HepG2 (cell line): ENCODE results near the gene OGFOD3. TPM values are rescaled to one million over a fixed set of nuclear protein-coding genes. Genes with fewer than 3 reads are reported as not detected.

ENCODE experiments used
- ATAC-seq: fragments of 200-7000 bp; cut with Tn5 transposase; 3 replicates; pipeline ENCODE4 v1.9.1; 2020; ENCODE audit warnings: mild to moderate bottlenecking, moderate library complexity
- BruUV-seq: library from RNA; stranded (reverse); fragments of 400-500 nt; replicated peaks from 2 replicates; lab custom pipeline; 2021; lab: Mats Ljungman, UMichigan
- CTCF ChIA-PET: fragments of 300-600 bp; formaldehyde crosslinking; extraction: SDS; loops from one replicate; lab custom pipeline; 2021; ENCODE audit warnings: low total read pairs, inconsistent platforms, low intra/inter-chr PET ratio; lab: Yijun Ruan, JAX
- POLR2A ChIA-PET: fragments of 350-600 bp; sonication (Branson Sonifier 250); formaldehyde crosslinking; loops from one replicate; lab custom pipeline; 2020; ENCODE audit warnings: antibody characterized with exemption, inconsistent platforms; lab: Yijun Ruan, JAX
- DNase-seq: peaks from one replicate; pipeline ENCODE4 v3.0.0-alpha.2; 2015; ENCODE audit warnings: low spot score
- FAIRE-seq: peaks from 3 replicates; lab custom pipeline; 2011; peaks lifted over from hg19 to GRCh38; lab: Jason Lieb, UNC
- H2AFZ ChIP-seq: one replicate; pipeline ENCODE4 v1.6.1; 2011; ENCODE audit warnings: low read length, inconsistent platforms
- H3K27ac ChIP-seq: fragments of 300-600 bp; 3 replicates; pipeline ENCODE4 v1.8.0; 2011; ENCODE audit warnings: mixed run types, mild to moderate bottlenecking, mixed read lengths, low read length, inconsistent platforms; ENCODE audit not compliant: insufficient read depth; ENCODE audit errors: extremely low read length
- H3K27me3 ChIP-seq, 2 experiments: fragments of 200-600 bp in 1 of 2; 2 replicates in 1 of 2; 3 replicates in 1 of 2; pipeline versions ENCODE4 v1.6.0 to v1.8.0; 2011; ENCODE audit warnings: low read length in 2 of 2, mild to moderate bottlenecking in 2 of 2, moderate library complexity in 2 of 2, inconsistent platforms in 1 of 2; ENCODE audit not compliant: insufficient read depth in 2 of 2, control insufficient read depth in 1 of 2
- H3K36me3 ChIP-seq, 2 experiments: fragments of 200-600 bp in 1 of 2; replicated peaks in 1 of 2; 2 replicates in 1 of 2; 3 replicates in 1 of 2; pipeline versions ENCODE4 v1.5.1 to v1.8.0; 2011; ENCODE audit warnings: low read length in 2 of 2, inconsistent platforms in 1 of 2; ENCODE audit not compliant: insufficient read depth in 2 of 2, control insufficient read depth in 1 of 2
- H3K4me1 ChIP-seq: 2 replicates; pipeline ENCODE4 v1.5.1; 2012; ENCODE audit warnings: low read length, inconsistent platforms; ENCODE audit not compliant: insufficient read depth
- H3K4me2 ChIP-seq: 2 replicates; pipeline ENCODE4 v1.6.0; 2011; ENCODE audit warnings: low read depth, low read length, inconsistent platforms
- H3K4me3 ChIP-seq, 3 experiments: fragments of 200-600 bp in 1 of 3; sonication (generic), shearing (Covaris generic) in 1 of 3; replicated peaks in 1 of 3; 2 replicates each; pipeline ENCODE4 v1.5.1; 2011 to 2016; ENCODE audit warnings: low read length in 3 of 3, inconsistent platforms in 2 of 3, low read depth in 2 of 3, mild to moderate bottlenecking in 2 of 3, control low read depth in 1 of 3, mixed read lengths in 1 of 3; ENCODE audit not compliant: insufficient read depth in 1 of 3
- H3K79me2 ChIP-seq: one replicate; pipeline ENCODE4 v1.6.1; 2011; ENCODE audit warnings: low read length, inconsistent platforms; ENCODE audit not compliant: insufficient read depth
- H3K9ac ChIP-seq: 2 replicates; pipeline ENCODE4 v1.6.0; 2011; ENCODE audit warnings: mild to moderate bottlenecking, low read depth, low read length, inconsistent platforms; ENCODE audit not compliant: insufficient read depth
- H3K9me3 ChIP-seq: 2 replicates; pipeline ENCODE4 v1.5.1; 2012; ENCODE audit warnings: mild to moderate bottlenecking, low read length
- H4K20me1 ChIP-seq: 2 replicates; pipeline ENCODE4 v1.6.0; 2011; ENCODE audit warnings: inconsistent platforms, mild to moderate bottlenecking, low read length, moderate library complexity; ENCODE audit not compliant: insufficient read depth
- DMAP1 ChIP-seq: IDR thresholded peaks from 2 replicates; pipeline ENCODE4 v1.6.1; 2016
- EEA1 ChIP-seq: sonication (generic); formaldehyde crosslinking; IDR thresholded peaks from 2 replicates; pipeline ENCODE4 v1.5.1; 2020; ENCODE audit warnings: mild to moderate bottlenecking, missing genetic modification reagents, borderline replicate concordance
- EZH2 ChIP-seq: conservative IDR thresholded peaks from 2 replicates; pipeline ENCODE4 v1.6.1; 2012; ENCODE audit warnings: mild to moderate bottlenecking, low read depth, low read length, moderate library complexity
- FOSL1 ChIP-seq: sonication (generic); formaldehyde crosslinking; IDR thresholded peaks from 2 replicates; pipeline ENCODE4 v1.9.0; 2021; ENCODE audit warnings: missing genetic modification reagents, borderline replicate concordance
- HOXA3 ChIP-seq: sonication (generic); formaldehyde crosslinking; IDR thresholded peaks from 2 replicates; pipeline ENCODE4 v1.5.0; 2020; ENCODE audit warnings: missing genetic modification reagents
- JDP2 ChIP-seq: sonication (generic); formaldehyde crosslinking; IDR thresholded peaks from 2 replicates; pipeline ENCODE4 v1.8.1; 2022; ENCODE audit warnings: missing genetic modification reagents, borderline replicate concordance
- RAD51 ChIP-seq: fragments of 450-650 bp; IDR thresholded peaks from 2 replicates; pipeline ENCODE4 v1.6.1; 2016; ENCODE audit warnings: borderline replicate concordance
- SP1 ChIP-seq, 2 experiments: fragments of 450-650 bp in 1 of 2; sonication (generic) in 1 of 2; formaldehyde crosslinking in 1 of 2; IDR thresholded peaks; 2 replicates each; pipeline versions ENCODE4 v1.4.0 to v1.6.1; 2016 to 2020; ENCODE audit warnings: missing genetic modification reagents in 1 of 2
- STAT5B ChIP-seq: sonication (generic); formaldehyde crosslinking; IDR thresholded peaks from 2 replicates; pipeline ENCODE4 v1.4.0; 2020; ENCODE audit warnings: missing genetic modification reagents
- ZMAT3 ChIP-seq: sonication (generic); formaldehyde crosslinking; conservative IDR thresholded peaks from 2 replicates; pipeline ENCODE4 v1.7.0; 2021; ENCODE audit warnings: missing genetic modification reagents
- ZNF234 ChIP-seq: sonication (generic); formaldehyde crosslinking; conservative IDR thresholded peaks from 2 replicates; pipeline ENCODE4 v1.5.1; 2020; ENCODE audit warnings: mild to moderate bottlenecking, missing genetic modification reagents
- ZNF296 ChIP-seq: sonication (generic); formaldehyde crosslinking; conservative IDR thresholded peaks from 2 replicates; pipeline ENCODE4 v1.5.0; 2020; ENCODE audit warnings: mild to moderate bottlenecking, missing genetic modification reagents
- ZNF33B ChIP-seq: sonication (generic); formaldehyde crosslinking; IDR thresholded peaks from 2 replicates; pipeline ENCODE4 v1.5.1; 2020; ENCODE audit warnings: mild to moderate bottlenecking, missing genetic modification reagents
- ZNF354B ChIP-seq: sonication (generic); formaldehyde crosslinking; IDR thresholded peaks from 2 replicates; pipeline ENCODE4 v1.8.0; 2022; ENCODE audit warnings: mild to moderate bottlenecking, missing genetic modification reagents
- ZNF652 ChIP-seq: IDR thresholded peaks from 2 replicates; pipeline ENCODE4 v1.6.1; 2016; ENCODE audit warnings: low read depth, borderline replicate concordance
- ZNF713 ChIP-seq: sonication (generic); formaldehyde crosslinking; IDR thresholded peaks from 2 replicates; pipeline ENCODE4 v1.4.0; 2020; ENCODE audit warnings: mild to moderate bottlenecking, missing genetic modification reagents
- ZNF737 ChIP-seq: sonication (generic); formaldehyde crosslinking; IDR thresholded peaks from 2 replicates; pipeline ENCODE4 v1.5.0; 2020; ENCODE audit warnings: missing genetic modification reagents, mild to moderate bottlenecking, borderline replicate concordance
- ZNF83 ChIP-seq: sonication (generic); formaldehyde crosslinking; IDR thresholded peaks from 2 replicates; pipeline ENCODE4 v1.4.0; 2020; ENCODE audit warnings: missing genetic modification reagents, mild to moderate bottlenecking, borderline replicate concordance
- WGBS: methylation state at CpG from one replicate; pipeline ENCODE4 v1.1.6; 2017; ENCODE audit warnings: low lambda C conversion rate; 5-methylcytosine and 5-hydroxymethylcytosine counted together
- in situ Hi-C: cut with HindIII; loops from 2 replicates; pipeline ENCODE4 v1.10.0; 2017; ENCODE audit warnings: low pct_unique_long_range_greater_than_20kb; ENCODE audit not compliant: extremely low pct_ligation_motif_present
- intact Hi-C: fragments of 100-400 bp; cut with micrococcal nuclease; formaldehyde crosslinking; loops from one replicate; pipeline ENCODE4 v1.10.0; 2022; ENCODE audit not compliant: unreplicated experiment
- polyA plus RNA-seq, 8 experiments: library from polyadenylated mRNA; depleted of rRNA in 3 of 8; stranded (reverse) in 7 of 8; unstranded in 1 of 8; fragments of >200 nt; fragmentation: Illumina TruSeq in 4 of 8; extraction: Trizol in 4 of 8; gene quantifications; 2 replicates each; pipeline versions ENCODE4 v1.2.1 to v1.2.3, GENCODE V29; 2011 to 2016; ENCODE audit warnings: low read depth in 4 of 8, missing spikeins in 1 of 8, mixed read lengths in 1 of 8; ENCODE audit not compliant: insufficient read depth in 1 of 8
- total RNA-seq, 5 experiments: library from RNA; depleted of rRNA; stranded (reverse); fragments of >200 nt; fragmentation: Illumina TruSeq; extraction: Trizol; gene quantifications; 2 replicates each; pipeline ENCODE4 v1.2.3, GENCODE V29; 2016; ENCODE audit warnings: low read depth in 1 of 5
- TF ChIP-seq, protein P1 (sequence below): sonication (generic); formaldehyde crosslinking; IDR thresholded peaks from 2 replicates; pipeline ENCODE4 v1.4.0; 2020; ENCODE audit warnings: mild to moderate bottlenecking, missing genetic modification reagents
- TF ChIP-seq, protein P2 (sequence below): sonication (generic); formaldehyde crosslinking; IDR thresholded peaks from 2 replicates; pipeline ENCODE4 v1.4.0; 2020; ENCODE audit warnings: mild to moderate bottlenecking, missing genetic modification reagents

The OGFOD3 gene
- total and polyA plus RNA-seq, 2 of the 13 experiments (the other 11 are each of a cell fraction or from before 2014, with no cell fraction given), result 40.0 to 42.1 TPM

DNA sequence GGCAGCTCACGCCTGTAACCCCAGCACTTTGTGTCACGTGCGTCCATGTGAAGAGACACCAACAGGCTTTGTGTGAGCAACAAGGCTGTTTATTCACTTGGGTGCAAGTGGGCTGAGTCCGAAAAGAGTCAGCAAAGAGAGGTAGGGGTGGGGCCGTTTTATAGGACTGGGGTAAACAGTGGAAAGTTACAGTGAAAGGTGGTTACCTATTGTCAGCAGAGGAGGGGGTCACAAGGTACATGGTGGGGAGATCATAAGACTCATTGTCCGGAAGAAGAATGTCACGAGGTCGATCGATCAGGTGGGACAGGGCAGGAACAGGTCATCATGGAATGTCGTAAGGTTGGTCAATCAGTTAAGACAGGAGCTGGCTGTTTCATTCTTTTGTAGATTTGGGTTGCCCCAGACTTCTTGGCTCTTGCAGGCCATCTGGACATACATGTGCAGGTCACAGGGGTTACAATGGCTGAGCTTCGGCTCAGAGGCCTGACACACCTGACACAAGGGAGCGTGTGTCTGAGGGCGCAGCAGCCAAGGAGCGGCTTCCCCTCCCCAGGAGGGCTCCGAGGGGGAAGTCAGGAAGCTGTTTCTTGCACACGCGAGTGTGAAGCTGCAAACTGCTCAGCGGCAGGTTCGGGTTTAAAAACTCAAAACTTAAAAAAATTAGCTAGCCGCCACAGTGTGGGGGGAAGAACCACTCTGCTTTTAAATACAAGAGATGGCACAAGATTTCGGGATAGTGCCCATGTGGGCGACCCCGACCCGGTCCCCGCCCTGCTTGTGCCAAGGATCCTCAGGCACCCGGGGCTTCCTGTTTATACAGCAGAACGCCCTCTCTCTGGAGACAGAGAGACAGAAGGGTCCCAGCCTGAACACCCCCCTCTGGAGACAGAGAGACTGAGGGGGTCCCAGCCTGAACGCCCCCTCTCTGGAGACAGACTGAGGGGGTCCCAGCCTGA is 71.8 kb downstream of the OGFOD3 start (continued):
- TF ChIP-seq HOXA3 (CRISPR knock-in tag) (peak; percentile 96), EZH2 (no peak), ZNF652 (CRISPR knock-in tag) (peak; percentile 58), ZNF737 (peak; percentile 9; the same call in 1 of the 2 replicates)

DNA sequence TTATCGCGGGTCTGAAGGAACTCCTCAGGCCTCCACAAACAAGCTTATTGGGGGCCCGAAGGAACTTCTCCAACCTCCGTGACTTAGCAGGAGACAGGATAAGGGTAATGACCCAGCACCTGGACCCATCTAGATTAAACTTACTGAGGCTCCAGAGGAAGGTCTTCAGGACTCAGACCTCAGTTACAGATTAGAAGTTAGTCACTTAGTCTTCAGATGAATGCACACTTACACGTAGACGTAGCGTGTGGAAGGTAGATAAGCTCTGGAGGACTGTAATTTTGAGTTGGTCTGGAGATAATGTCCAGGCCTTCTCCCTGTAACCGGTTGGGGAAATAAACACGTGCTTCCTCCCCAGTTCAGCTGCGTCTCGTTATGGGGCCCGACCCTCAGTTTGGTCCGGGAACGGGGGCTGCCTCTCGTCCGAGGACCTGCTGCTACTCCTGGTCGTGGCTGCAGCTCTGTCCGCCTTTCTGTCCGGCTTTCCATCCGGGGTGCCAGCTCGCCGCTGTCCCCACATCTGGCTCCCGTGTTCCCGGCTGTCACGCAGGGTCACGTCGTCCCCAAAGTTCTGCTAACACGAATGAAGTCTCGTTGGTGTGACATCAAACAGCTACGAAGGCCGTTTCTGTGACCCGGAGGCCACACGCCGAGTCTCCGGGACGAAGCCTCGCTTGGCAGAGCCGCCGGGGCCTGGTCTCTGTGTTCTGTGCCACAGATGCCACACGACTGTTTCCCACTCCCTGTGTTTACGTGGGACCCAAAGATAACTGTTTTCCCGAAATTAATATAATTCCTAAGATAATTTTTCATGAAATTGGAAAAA is 73.0 kb downstream of the OGFOD3 start:
- no peaks in the 10 kb centered on the region for H3K9me3 ChIP-seq
- peaks cover 83% of the 10 kb centered on the region for H3K4me1 ChIP-seq
- H3K79me2 ChIP-seq, result peaks cover 17% of the 10 kb centered on the region
- peak overlapping the region; percentile 66 for H3K9ac ChIP-seq
- POLR2A ChIA-PET, result interaction anchor here (0.9 to 12.3 kb wide), 16 partner anchors 9 to 223 kb away, joined by 3 to 227 read pairs (median 10); partner anchors contain the start of gene CD7
- H4K20me1 ChIP-seq, result no peaks in the 10 kb centered on the region
- intact Hi-C loops, result no loop called here
- CTCF ChIA-PET, result no interaction called here
- H3K36me3 ChIP-seq, result no peaks in the 10 kb centered on the region
- TSS peak; percentile 79 for BruUV-seq
- ATAC-seq (no peak), FAIRE-seq (no peak), DNase-seq (no peak)
- H3K27me3 ChIP-seq, result no peaks in the 10 kb centered on the region
- H2AFZ ChIP-seq, result no peak overlapping the region
- peak overlapping the region; percentile 83 for H3K27ac ChIP-seq
- 84% methylated on average over 42 of the region's 42 CpGs for WGBS
- H3K4me3 ChIP-seq, result peak overlapping the region; percentile 13 to 59 (median 52); a peak in 5 of 6 replicates
- in situ Hi-C loops, result no loop called here
- peak overlapping the region; percentile 75 for H3K4me2 ChIP-seq
- TF ChIP-seq SP1 (IDR thresholded peaks at IDR 0.05), result no peak
- TF ChIP-seq SP1 (CRISPR knock-in tag; IDR thresholded peaks at IDR 0.05), result 0 out of 2 replicates have a peak, but pooled peaks have one; percentile 5
- 0 out of 2 replicates have a peak, but pooled peaks have one; percentile 6 for TF ChIP-seq ZNF296 (CRISPR knock-in tag)
- 0 out of 2 replicates have a peak, but pooled peaks have one; percentile 56 for TF ChIP-seq EEA1 (CRISPR knock-in tag)
- no peak for TF ChIP-seq RAD51
- peak; percentile 23; the same call in 1 of the 2 replicates for TF ChIP-seq ZNF713 (CRISPR knock-in tag)
- no peak for TF ChIP-seq ZNF83 (CRISPR knock-in tag)
- TF ChIP-seq, protein P1, sequence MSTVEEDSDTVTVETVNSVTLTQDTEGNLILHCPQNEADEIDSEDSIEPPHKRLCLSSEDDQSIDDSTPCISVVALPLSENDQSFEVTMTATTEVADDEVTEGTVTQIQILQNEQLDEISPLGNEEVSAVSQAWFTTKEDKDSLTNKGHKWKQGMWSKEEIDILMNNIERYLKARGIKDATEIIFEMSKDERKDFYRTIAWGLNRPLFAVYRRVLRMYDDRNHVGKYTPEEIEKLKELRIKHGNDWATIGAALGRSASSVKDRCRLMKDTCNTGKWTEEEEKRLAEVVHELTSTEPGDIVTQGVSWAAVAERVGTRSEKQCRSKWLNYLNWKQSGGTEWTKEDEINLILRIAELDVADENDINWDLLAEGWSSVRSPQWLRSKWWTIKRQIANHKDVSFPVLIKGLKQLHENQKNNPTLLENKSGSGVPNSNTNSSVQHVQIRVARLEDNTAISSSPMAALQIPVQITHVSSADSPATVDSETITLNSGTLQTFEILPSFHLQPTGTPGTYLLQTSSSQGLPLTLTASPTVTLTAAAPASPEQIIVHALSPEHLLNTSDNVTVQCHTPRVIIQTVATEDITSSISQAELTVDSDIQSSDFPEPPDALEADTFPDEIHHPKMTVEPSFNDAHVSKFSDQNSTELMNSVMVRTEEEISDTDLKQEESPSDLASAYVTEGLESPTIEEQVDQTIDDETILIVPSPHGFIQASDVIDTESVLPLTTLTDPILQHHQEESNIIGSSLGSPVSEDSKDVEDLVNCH (CRISPR knock-in tag), result no peak
- no peak for TF ChIP-seq DMAP1
- no peak for TF ChIP-seq FOSL1 (CRISPR knock-in tag)
- no peak for TF ChIP-seq ZNF33B (CRISPR knock-in tag)
- TF ChIP-seq, protein P2, sequence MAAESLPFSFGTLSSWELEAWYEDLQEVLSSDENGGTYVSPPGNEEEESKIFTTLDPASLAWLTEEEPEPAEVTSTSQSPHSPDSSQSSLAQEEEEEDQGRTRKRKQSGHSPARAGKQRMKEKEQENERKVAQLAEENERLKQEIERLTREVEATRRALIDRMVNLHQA (CRISPR knock-in tag), result no peak
- no peak for TF ChIP-seq ZNF234 (CRISPR knock-in tag)
- no peak for TF ChIP-seq ZNF354B (CRISPR knock-in tag)
- TF ChIP-seq ZMAT3 (CRISPR knock-in tag), result no peak
- TF ChIP-seq JDP2, result no peak
- TF ChIP-seq STAT5B (CRISPR knock-in tag), result no peak
